A204.1 (cell line): ENCODE data around the gene HTD2.
"Not testable (repeated sequence)": the region's sequence is repeated elsewhere in the genome, so short reads cannot be mapped to it uniquely, and the experiment has no call there.

Experiments
- FAIRE-seq: peaks from 2 replicates; lab custom pipeline; 2012; peaks lifted over from hg19 to GRCh38; lab: Jason Lieb, UNC

Gene HTD2

GRCh38 chr3:58333206-58334012 is 27.1 kb downstream of the HTD2 start:
- FAIRE-seq = no peak

GRCh38 chr3:58334013-58334321 is 27.6 kb downstream of the HTD2 start:
- no peak for FAIRE-seq

GRCh38 chr3:58334506-58334884 is 28.2 kb downstream of the HTD2 start:
- FAIRE-seq = no peak

GRCh38 chr3:58335652-58335947 is 29.3 kb downstream of the HTD2 start:
- no peak for FAIRE-seq

- no peak for FAIRE-seq
Observed at GRCh38 chr3:58336135-58336882, 30.0 kb downstream of the HTD2 start.

- FAIRE-seq = no peak
Observed at GRCh38 chr3:58337190-58337589, 30.9 kb downstream of the HTD2 start.

- not testable (repeated sequence) for FAIRE-seq
Observed at GRCh38 chr3:58339146-58339545, 32.8 kb downstream of the HTD2 start.

- FAIRE-seq = no peak
Observed at GRCh38 chr3:58340594-58341244, 34.4 kb downstream of the HTD2 start.

- FAIRE-seq = no peak
Observed at GRCh38 chr3:58341376-58341775, 35.1 kb downstream of the HTD2 start.

GRCh38 chr3:58342676-58343075 is 36.4 kb downstream of the HTD2 start:
- no peak for FAIRE-seq

GRCh38 chr3:58345457-58345856 is 39.1 kb downstream of the HTD2 start:
- FAIRE-seq = no peak

- no peak for FAIRE-seq
Observed at GRCh38 chr3:58346368-58346767, 40.0 kb downstream of the HTD2 start.

- FAIRE-seq = no peak
Observed at GRCh38 chr3:58347984-58348383, 41.7 kb downstream of the HTD2 start.

GRCh38 chr3:58349792-58350626 is 43.7 kb downstream of the HTD2 start:
- no peak for FAIRE-seq

- FAIRE-seq = no peak
Observed at GRCh38 chr3:58350627-58351013, 44.3 kb downstream of the HTD2 start.

GRCh38 chr3:58351920-58352319 is 45.6 kb downstream of the HTD2 start:
- FAIRE-seq = no peak

- FAIRE-seq = no peak
Observed at GRCh38 chr3:58352626-58353025, 46.3 kb downstream of the HTD2 start.

- no peak for FAIRE-seq
Observed at GRCh38 chr3:58353722-58354553, 47.6 kb downstream of the HTD2 start.

GRCh38 chr3:58355179-58355578 is 48.9 kb downstream of the HTD2 start:
- no peak for FAIRE-seq

GRCh38 chr3:58356054-58356453 is 49.7 kb downstream of the HTD2 start:
- FAIRE-seq = no peak

- FAIRE-seq = no peak
Observed at GRCh38 chr3:58357402-58357801, 51.1 kb downstream of the HTD2 start.

GRCh38 chr3:58358092-58358491 is 51.8 kb downstream of the HTD2 start:
- no peak for FAIRE-seq
